ENCODE results near the gene GGTLC1. TPM values are rescaled to one million over a fixed set of nuclear protein-coding genes. Genes with fewer than 3 reads are reported as not detected.

The GGTLC1 gene
- total RNA-seq, 1 experiment from 2014 or later, result not detected

GRCh38 chr20:23954008-23954745, 34.4 kb downstream of the GGTLC1 start:
- no peak overlapping the region for H2BK12ac ChIP-seq (ENCODE audit: insufficient read length, low read depth, low read length)
- no peak overlapping the region for H2AFZ ChIP-seq (ENCODE audit: low read length)
- Mint-ChIP-seq H3K27me3 (ENCODE audit: low read depth) (no peaks in the 10 kb centered on the region), H3K4me3 (no peak overlapping the region), H3K4me1 (peaks cover 18 to 23% of the 10 kb centered on the region in 2 experiments), H3K36me3 (ENCODE audit: insufficient read depth in 1 of 3, low read depth in 3 of 3) (no peaks in the 10 kb centered on the region), H3K9me3 (no peaks in the 10 kb centered on the region), H3K27ac (no peak overlapping the region)
- H2BK5ac ChIP-seq (ENCODE audit: insufficient read length, low read length), result no peak overlapping the region
- H4K91ac ChIP-seq (ENCODE audit: insufficient read length, low read depth, low read length), result no peak overlapping the region
- H3K27ac ChIP-seq (ENCODE audit: insufficient read length, low read depth, low read length), result no peak overlapping the region
- no peak overlapping the region for H3K14ac ChIP-seq (ENCODE audit: insufficient read depth, low read length)
- H3K79me1 ChIP-seq (ENCODE audit: insufficient read depth, low read depth, low read length, poor library complexity, severe bottlenecking), result no peaks in the 10 kb centered on the region
- H4K5ac ChIP-seq (ENCODE audit: insufficient read length, low read depth, low read length), result no peak overlapping the region
- no peak overlapping the region for H3T11ph ChIP-seq (ENCODE audit: low read length)
- no peak overlapping the region for H3K18ac ChIP-seq (ENCODE audit: insufficient read length, low read depth, low read length)
- DNase-seq, result no peak
- no peak overlapping the region for H3K56ac ChIP-seq (ENCODE audit: insufficient read length, low read depth, low read length)
- WGBS (ENCODE audit: extremely low coverage, insufficient read length, low lambda C conversion rate), result no CpG with 5 or more reads among the region's 13 CpGs
- H2BK20ac ChIP-seq (ENCODE audit: low read depth, low read length, poor library complexity, severe bottlenecking), result no peak overlapping the region
- no peaks in the 10 kb centered on the region for H3K9me3 ChIP-seq (ENCODE audit: control insufficient read depth, low read depth, low read length)
- no peak overlapping the region for H2BK15ac ChIP-seq (ENCODE audit: low read depth, low read length)
- no peak overlapping the region for H3K4ac ChIP-seq (ENCODE audit: low read depth, low read length)
- H4K8ac ChIP-seq (replicated peaks; ENCODE audit: insufficient read length, low read depth, low read length), result no peak overlapping the region
- H3K23me2 ChIP-seq (ENCODE audit: insufficient read length, low read depth, low read length, poor library complexity, severe bottlenecking), result no peaks in the 10 kb centered on the region
- H3K9ac ChIP-seq (ENCODE audit: extremely low read depth, insufficient read length, low read length), result no peak overlapping the region
- no peaks in the 10 kb centered on the region for H4K20me1 ChIP-seq (ENCODE audit: control insufficient read depth, insufficient read depth, insufficient read length)
- no peak for TF ChIP-seq CTCF (conservative IDR thresholded peaks at IDR 0.05)
- H3K4me2 ChIP-seq (ENCODE audit: insufficient read depth, insufficient read length, low read length), result no peak overlapping the region
- peaks cover 4% of the 10 kb centered on the region; the same call in 1 of the 2 replicates for H3K4me1 ChIP-seq (ENCODE audit: insufficient read depth, low read length)
- H2AK5ac ChIP-seq (ENCODE audit: insufficient read length, low read length), result no peak overlapping the region
- no peaks in the 10 kb centered on the region for H3K79me2 ChIP-seq (ENCODE audit: insufficient read depth, low read length)
- H3K27me3 ChIP-seq (ENCODE audit: insufficient read depth, low read length), result no peaks in the 10 kb centered on the region
- H3K23ac ChIP-seq (ENCODE audit: insufficient read length, low read depth, low read length), result no peak overlapping the region
- H2BK120ac ChIP-seq (ENCODE audit: low read depth, low read length, poor library complexity, severe bottlenecking), result no peak overlapping the region
